PC-9 (cell line): ENCODE results near the gene LRP1B. TPM values are rescaled to one million over a fixed set of nuclear protein-coding genes. Genes with fewer than 3 reads are reported as not detected.

Experiments
- BruUV-seq: library from RNA; stranded (reverse); fragments of 400-500 nt; replicated peaks from 2 replicates; lab custom pipeline; 2021; lab: Mats Ljungman, UMichigan
- CTCF ChIA-PET: fragments of 300-600 bp; sonication (Branson Sonifier 250); formaldehyde crosslinking; loops from one replicate; lab custom pipeline; 2022; ENCODE audit warnings: antibody characterized with exemption; lab: Charles Lee
- POLR2A ChIA-PET: fragments of 300-600 bp; sonication (Branson Sonifier 250); formaldehyde crosslinking; loops from one replicate; lab custom pipeline; 2022; ENCODE audit warnings: antibody characterized with exemption; ENCODE audit not compliant: unreplicated experiment; lab: Charles Lee
- DNase-seq, 2 experiments: peaks; one replicate each; pipeline versions ENCODE4 v3.0.0 to v3.0.0-alpha.2; 2015 to 2022; ENCODE audit warnings: mixed read lengths in 1 of 2
- H2AFZ ChIP-seq: fragments of 200-600 bp; sonication (generic); 2 replicates; pipeline ENCODE4 v1.8.1; 2017; ENCODE audit warnings: antibody characterized with exemption
- H3F3A ChIP-seq: fragments of 200-600 bp; sonication (generic); 2 replicates; pipeline ENCODE4 v1.8.1; 2017; ENCODE audit warnings: antibody characterized with exemption, mild to moderate bottlenecking, low read depth; ENCODE audit not compliant: insufficient read depth
- H3K27ac ChIP-seq: fragments of 200-600 bp; sonication (generic); 2 replicates; pipeline ENCODE4 v1.6.1; 2016; ENCODE audit warnings: mixed run types
- H3K27me3 ChIP-seq: fragments of 200-600 bp; sonication (generic); 2 replicates; pipeline ENCODE4 v1.6.1; 2016; ENCODE audit warnings: low read depth, mixed run types; ENCODE audit not compliant: insufficient read depth
- H3K36me3 ChIP-seq: fragments of 200-600 bp; sonication (generic); 2 replicates; pipeline ENCODE4 v1.6.1; 2016; ENCODE audit warnings: low read depth, mixed run types
- H3K4me1 ChIP-seq: fragments of 200-600 bp; sonication (generic); replicated peaks from 2 replicates; pipeline ENCODE4 v1.6.1; 2016; ENCODE audit warnings: mixed run types; ENCODE audit not compliant: insufficient read depth
- H3K4me2 ChIP-seq: fragments of 200-600 bp; sonication (generic); 2 replicates; pipeline ENCODE4 v1.6.1; 2017; ENCODE audit warnings: mixed run types
- H3K4me3 ChIP-seq: fragments of 200-600 bp; sonication (generic); 2 replicates; pipeline ENCODE4 v1.6.1; 2016; ENCODE audit warnings: mixed run types
- H3K79me2 ChIP-seq: fragments of 200-600 bp; sonication (generic); 2 replicates; pipeline ENCODE4 v1.6.1; 2017; ENCODE audit warnings: low read depth, mixed run types
- H3K9me2 ChIP-seq: fragments of 200-600 bp; sonication (generic); 2 replicates; pipeline ENCODE4 v1.8.1; 2017; ENCODE audit warnings: mild to moderate bottlenecking; ENCODE audit not compliant: insufficient read depth
- H3K9me3 ChIP-seq: fragments of 200-600 bp; sonication (generic); 2 replicates; pipeline ENCODE4 v1.8.1; 2016; ENCODE audit warnings: low read depth; ENCODE audit not compliant: insufficient read depth
- H4K20me1 ChIP-seq: fragments of 200-600 bp; sonication (generic); 2 replicates; pipeline ENCODE4 v1.8.1; 2017; ENCODE audit not compliant: insufficient read depth
- EZH2 ChIP-seq: fragments of 200-600 bp; sonication (generic); IDR thresholded peaks from 2 replicates; pipeline ENCODE4 v1.8.0; 2017; ENCODE audit warnings: antibody characterized with exemption, low read depth
- intact Hi-C: fragments of 100-400 bp; cut with micrococcal nuclease; formaldehyde crosslinking; loops from one replicate; pipeline ENCODE4 v1.10.0; 2022; ENCODE audit not compliant: unreplicated experiment
- total RNA-seq: library from RNA; stranded (reverse); gene quantifications from 2 replicates; pipeline ENCODE4 v1.2.3, GENCODE V29; 2021
- TF ChIP-seq, protein P1 (sequence below): fragments of 200-600 bp; sonication (generic); conservative IDR thresholded peaks from 2 replicates; pipeline ENCODE4 v1.6.1; 2017; ENCODE audit warnings: mixed run types, antibody characterized with exemption, mild to moderate bottlenecking, moderate library complexity

The LRP1B gene
- total RNA-seq, 1 experiment from 2014 or later, result 1.7 TPM

DNA sequence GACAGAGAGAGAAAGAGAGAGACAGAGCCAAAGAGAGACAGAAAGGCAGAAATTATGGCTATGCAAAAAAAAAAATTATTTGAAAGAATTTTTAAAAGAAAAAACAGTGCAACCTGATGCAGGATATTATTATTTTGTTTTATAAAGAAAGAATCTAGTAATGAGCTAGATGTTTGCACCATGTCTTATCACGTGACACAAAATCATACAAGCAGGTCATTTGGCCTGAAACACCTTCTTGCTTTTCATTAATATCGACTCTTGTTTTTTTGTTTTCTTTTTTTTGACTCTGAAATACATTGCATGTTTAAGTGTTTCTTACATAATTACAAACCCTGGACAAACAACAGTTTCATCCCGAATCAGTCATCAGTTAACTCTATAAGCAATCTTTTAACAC is 606.0 kb downstream of the LRP1B start:
- no peaks in the 10 kb centered on the region for H3K36me3 ChIP-seq
- H3K9me3 ChIP-seq, result no peaks in the 10 kb centered on the region
- H3K79me2 ChIP-seq, result no peaks in the 10 kb centered on the region
- H3K27me3 ChIP-seq, result no peaks in the 10 kb centered on the region
- no peaks in the 10 kb centered on the region for H3K9me2 ChIP-seq
- CTCF ChIA-PET, result no interaction called here
- BruUV-seq, result no TSS peak
- H3F3A ChIP-seq, result no peaks in the 10 kb centered on the region
- intact Hi-C loops, result no loop called here
- no peak overlapping the region for H3K27ac ChIP-seq
- no peak overlapping the region for H3K4me3 ChIP-seq
- no peak overlapping the region for H2AFZ ChIP-seq
- no peaks in the 10 kb centered on the region for H3K4me1 ChIP-seq
- no peak overlapping the region for H3K4me2 ChIP-seq
- TF ChIP-seq, protein P1, sequence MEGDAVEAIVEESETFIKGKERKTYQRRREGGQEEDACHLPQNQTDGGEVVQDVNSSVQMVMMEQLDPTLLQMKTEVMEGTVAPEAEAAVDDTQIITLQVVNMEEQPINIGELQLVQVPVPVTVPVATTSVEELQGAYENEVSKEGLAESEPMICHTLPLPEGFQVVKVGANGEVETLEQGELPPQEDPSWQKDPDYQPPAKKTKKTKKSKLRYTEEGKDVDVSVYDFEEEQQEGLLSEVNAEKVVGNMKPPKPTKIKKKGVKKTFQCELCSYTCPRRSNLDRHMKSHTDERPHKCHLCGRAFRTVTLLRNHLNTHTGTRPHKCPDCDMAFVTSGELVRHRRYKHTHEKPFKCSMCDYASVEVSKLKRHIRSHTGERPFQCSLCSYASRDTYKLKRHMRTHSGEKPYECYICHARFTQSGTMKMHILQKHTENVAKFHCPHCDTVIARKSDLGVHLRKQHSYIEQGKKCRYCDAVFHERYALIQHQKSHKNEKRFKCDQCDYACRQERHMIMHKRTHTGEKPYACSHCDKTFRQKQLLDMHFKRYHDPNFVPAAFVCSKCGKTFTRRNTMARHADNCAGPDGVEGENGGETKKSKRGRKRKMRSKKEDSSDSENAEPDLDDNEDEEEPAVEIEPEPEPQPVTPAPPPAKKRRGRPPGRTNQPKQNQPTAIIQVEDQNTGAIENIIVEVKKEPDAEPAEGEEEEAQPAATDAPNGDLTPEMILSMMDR, result no peak
- TF ChIP-seq EZH2, result no peak
- H4K20me1 ChIP-seq, result no peaks in the 10 kb centered on the region
- POLR2A ChIA-PET, result no interaction called here
- DNase-seq, result no peak

GRCh38 chr2:141523199-141523598 is 607.6 kb downstream of the LRP1B start:
- TF ChIP-seq EZH2, result no peak
- TF ChIP-seq, protein P1, result no peak
- H3K36me3 ChIP-seq, result no peaks in the 10 kb centered on the region
- no peak overlapping the region for H3K27ac ChIP-seq
- DNase-seq, result no peak
- H3K9me3 ChIP-seq, result no peaks in the 10 kb centered on the region
- H2AFZ ChIP-seq, result no peak overlapping the region
- intact Hi-C loops, result no loop called here
- no peaks in the 10 kb centered on the region for H3K79me2 ChIP-seq
- ChIA-PET POLR2A (no interaction called here), CTCF (no interaction called here)
- H3K4me1 ChIP-seq, result no peaks in the 10 kb centered on the region
- no peak overlapping the region for H3K4me3 ChIP-seq
- BruUV-seq, result no TSS peak
- no peaks in the 10 kb centered on the region for H3K9me2 ChIP-seq
- H3K27me3 ChIP-seq, result no peaks in the 10 kb centered on the region
- H3K4me2 ChIP-seq, result no peak overlapping the region
- H3F3A ChIP-seq, result no peaks in the 10 kb centered on the region
- H4K20me1 ChIP-seq, result no peaks in the 10 kb centered on the region

- ChIA-PET POLR2A (no interaction called here), CTCF (no interaction called here)
- no peak for DNase-seq
- Histone ChIP-seq H3K9me3 (no peaks in the 10 kb centered on the region), H3K4me3 (no peak overlapping the region), H2AFZ (no peak overlapping the region), H4K20me1 (no peaks in the 10 kb centered on the region), H3K9me2 (no peaks in the 10 kb centered on the region), H3K27me3 (no peaks in the 10 kb centered on the region), H3K27ac (no peak overlapping the region), H3K4me1 (no peaks in the 10 kb centered on the region), H3K79me2 (no peaks in the 10 kb centered on the region), H3K36me3 (no peaks in the 10 kb centered on the region), H3F3A (no peaks in the 10 kb centered on the region), H3K4me2 (no peak overlapping the region)
- no TSS peak for BruUV-seq
- intact Hi-C loops, result no loop called here
- TF ChIP-seq, protein P1, result no peak
- TF ChIP-seq EZH2, result no peak
These were observed 608.1 kb downstream of the LRP1B start for GRCh38 chr2:141522702-141523101.
